HepG2 (cell line): ENCODE measurements around the gene COA5.

Experiments
- EZH2 ChIP-seq: conservative IDR thresholded peaks from 2 replicates; pipeline ENCODE4 v1.6.1; 2012; ENCODE audit warnings: mild to moderate bottlenecking, low read depth, low read length, moderate library complexity
- GLI4 ChIP-seq: sonication (generic); formaldehyde crosslinking; IDR thresholded peaks from 2 replicates; pipeline ENCODE4 v1.5.1; 2020; ENCODE audit warnings: missing genetic modification reagents, mild to moderate bottlenecking, moderate library complexity, borderline replicate concordance
- MYNN ChIP-seq: sonication (generic); formaldehyde crosslinking; IDR thresholded peaks from 2 replicates; pipeline ENCODE4 v1.4.0; 2020; ENCODE audit warnings: mild to moderate bottlenecking, low read depth, missing genetic modification reagents
- POLR2A ChIP-seq, 2 experiments: IDR thresholded peaks; 2 replicates each; pipeline ENCODE4 v1.6.1; 2011; ENCODE audit warnings: low read depth in 2 of 2, low read length in 2 of 2, mild to moderate bottlenecking in 1 of 2, moderate library complexity in 1 of 2; ENCODE audit not compliant: insufficient read depth in 1 of 2
- POLR2AphosphoS5 ChIP-seq: IDR thresholded peaks from 2 replicates; pipeline ENCODE4 v1.6.1; 2012; ENCODE audit warnings: low read depth, low read length
- RFX5 ChIP-seq: IDR thresholded peaks from 2 replicates; pipeline ENCODE4 v1.6.1; 2011; ENCODE audit warnings: low read depth, low read length, improper control_type of control experiment
- SP2 ChIP-seq: sonication (generic); formaldehyde crosslinking; IDR thresholded peaks from 2 replicates; pipeline ENCODE4 v1.5.1; 2020; ENCODE audit warnings: mild to moderate bottlenecking, missing genetic modification reagents
- SUZ12 ChIP-seq: fragments of 150-350 bp; IDR thresholded peaks from 2 replicates; pipeline ENCODE4 v1.6.1; 2014; ENCODE audit warnings: low read depth, low read length
- TCF12 ChIP-seq, 2 experiments: fragments of 450-650 bp in 1 of 2; sonication (generic) in 1 of 2; formaldehyde crosslinking in 1 of 2; IDR thresholded peaks; 2 replicates each; pipeline versions ENCODE4 v1.6.1 to v1.8.0; 2017 to 2022; ENCODE audit warnings: antibody characterized with exemption in 1 of 2, mild to moderate bottlenecking in 1 of 2, missing genetic modification reagents in 1 of 2, moderate library complexity in 1 of 2
- YY1 ChIP-seq: IDR thresholded peaks from 2 replicates; pipeline ENCODE4 v1.6.1; 2011; ENCODE audit warnings: low read length, low read depth, moderate library complexity, mild to moderate bottlenecking; ENCODE audit not compliant: insufficient read depth, insufficient replicate concordance
- ZNF446 ChIP-seq: sonication (generic); formaldehyde crosslinking; IDR thresholded peaks from 2 replicates; pipeline ENCODE4 v1.5.0; 2020; ENCODE audit warnings: mild to moderate bottlenecking, missing genetic modification reagents
- ZNF841 ChIP-seq: sonication (generic); formaldehyde crosslinking; IDR thresholded peaks from 2 replicates; pipeline ENCODE4 v1.8.1; 2023; ENCODE audit warnings: missing genetic modification reagents, borderline replicate concordance
- TF ChIP-seq, protein P1 (sequence below): sonication (generic); formaldehyde crosslinking; IDR thresholded peaks from 2 replicates; pipeline ENCODE4 v1.5.0; 2020; ENCODE audit warnings: mild to moderate bottlenecking, missing genetic modification reagents, moderate library complexity

DNA sequence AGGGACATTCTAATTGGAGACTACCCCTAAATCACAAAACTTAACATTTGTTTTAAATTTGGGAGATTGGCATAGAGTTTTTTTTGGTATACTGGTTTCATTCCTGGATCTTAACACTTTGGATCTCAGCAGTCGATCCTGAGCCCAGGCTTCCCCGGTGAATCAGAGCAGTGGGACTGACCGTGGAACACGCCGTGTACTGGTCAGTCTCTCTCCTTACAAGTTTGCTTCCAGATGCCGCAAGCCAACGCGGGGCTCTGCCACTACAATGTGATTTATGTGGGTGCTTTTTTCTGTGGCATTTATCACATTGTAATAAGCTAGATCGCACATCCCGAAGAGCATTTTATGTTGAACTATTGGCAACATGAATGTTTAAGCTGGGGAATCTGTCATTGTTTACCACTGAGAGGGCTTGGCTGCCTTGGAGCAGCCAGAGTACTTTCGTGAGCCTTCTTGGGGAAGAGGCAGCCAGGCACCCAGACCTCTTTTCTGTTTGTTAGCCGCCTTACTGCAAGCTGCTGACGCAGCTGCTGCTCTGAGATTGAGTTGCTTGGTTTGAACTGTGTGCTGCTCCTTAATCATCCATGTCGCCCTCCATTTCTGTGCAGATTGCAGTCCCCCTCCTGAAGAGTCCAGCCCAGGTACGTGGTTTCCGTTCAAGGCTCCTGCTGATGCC lies 49.3 kb downstream of the COA5 start:
- TF ChIP-seq EZH2 (no peak), MYNN (CRISPR knock-in tag) (no peak), GLI4 (CRISPR knock-in tag) (no peak), POLR2AphosphoS5 (no peak), RFX5 (no peak), ZNF841 (CRISPR knock-in tag) (no peak), YY1 (no peak), SUZ12 (no peak), POLR2A (IDR thresholded peaks at IDR 0.05; ENCODE audit: insufficient read depth in 1 of 2, low read depth in 2 of 2, low read length in 2 of 2) (no peak), ZNF446 (CRISPR knock-in tag) (no peak), SP2 (CRISPR knock-in tag) (no peak), TCF12 (IDR thresholded peaks at IDR 0.05) (no peak), TCF12 (CRISPR knock-in tag; IDR thresholded peaks at IDR 0.05) (no peak)
- TF ChIP-seq, protein P1, sequence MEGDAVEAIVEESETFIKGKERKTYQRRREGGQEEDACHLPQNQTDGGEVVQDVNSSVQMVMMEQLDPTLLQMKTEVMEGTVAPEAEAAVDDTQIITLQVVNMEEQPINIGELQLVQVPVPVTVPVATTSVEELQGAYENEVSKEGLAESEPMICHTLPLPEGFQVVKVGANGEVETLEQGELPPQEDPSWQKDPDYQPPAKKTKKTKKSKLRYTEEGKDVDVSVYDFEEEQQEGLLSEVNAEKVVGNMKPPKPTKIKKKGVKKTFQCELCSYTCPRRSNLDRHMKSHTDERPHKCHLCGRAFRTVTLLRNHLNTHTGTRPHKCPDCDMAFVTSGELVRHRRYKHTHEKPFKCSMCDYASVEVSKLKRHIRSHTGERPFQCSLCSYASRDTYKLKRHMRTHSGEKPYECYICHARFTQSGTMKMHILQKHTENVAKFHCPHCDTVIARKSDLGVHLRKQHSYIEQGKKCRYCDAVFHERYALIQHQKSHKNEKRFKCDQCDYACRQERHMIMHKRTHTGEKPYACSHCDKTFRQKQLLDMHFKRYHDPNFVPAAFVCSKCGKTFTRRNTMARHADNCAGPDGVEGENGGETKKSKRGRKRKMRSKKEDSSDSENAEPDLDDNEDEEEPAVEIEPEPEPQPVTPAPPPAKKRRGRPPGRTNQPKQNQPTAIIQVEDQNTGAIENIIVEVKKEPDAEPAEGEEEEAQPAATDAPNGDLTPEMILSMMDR: no peak
